Panc1 (cell line): Measurements from ENCODE around the gene SKA1. TPM values are rescaled to one million over a fixed set of nuclear protein-coding genes. Genes with fewer than 3 reads are reported as not detected.

Experiments used
- ATAC-seq: fragments of 200-7000 bp; cut with Tn5 transposase; 2 replicates; pipeline ENCODE4 v1.9.1; 2020; ENCODE audit warnings: mild to moderate bottlenecking, moderate library complexity
- BruUV-seq: library from RNA; stranded (reverse); fragments of 400-500 nt; replicated peaks from 2 replicates; lab custom pipeline; 2021; lab: Mats Ljungman, UMichigan
- CTCF ChIA-PET: fragments of 300-600 bp; sonication (Branson Sonifier 250); formaldehyde crosslinking; loops from one replicate; lab custom pipeline; 2022; ENCODE audit warnings: antibody characterized with exemption; lab: Charles Lee
- POLR2A ChIA-PET: fragments of 300-600 bp; sonication (Branson Sonifier 250); formaldehyde crosslinking; loops from one replicate; lab custom pipeline; 2022; ENCODE audit warnings: antibody characterized with exemption; lab: Charles Lee
- DNase-seq: peaks from one replicate; pipeline ENCODE4 v3.0.0-alpha.2; 2010; ENCODE audit warnings: low read depth, low spot score
- H3K27ac ChIP-seq: 2 replicates; pipeline ENCODE4 v1.5.1; 2011; ENCODE audit warnings: mild to moderate bottlenecking, low read length, inconsistent platforms
- H3K27me3 ChIP-seq: fragments of 200-500 bp; sonication (Bioruptor generic); 2 replicates; pipeline ENCODE4 v1.6.0; 2014; ENCODE audit warnings: low read length, inconsistent platforms; ENCODE audit not compliant: control insufficient read depth, insufficient read depth
- H3K36me3 ChIP-seq: fragments of 200-500 bp; sonication (Bioruptor generic); 2 replicates; pipeline ENCODE4 v1.5.1; 2014; ENCODE audit warnings: inconsistent platforms, mild to moderate bottlenecking, low read length, moderate library complexity; ENCODE audit not compliant: control insufficient read depth, insufficient read depth
- H3K4me1 ChIP-seq: 2 replicates; pipeline ENCODE4 v1.5.1; 2011; ENCODE audit warnings: inconsistent platforms, mild to moderate bottlenecking, low read length, moderate library complexity; ENCODE audit not compliant: control insufficient read depth, insufficient read depth
- H3K4me3 ChIP-seq, 2 experiments: 2 replicates each; pipeline ENCODE4 v1.5.1; 2011 to 2012; ENCODE audit warnings: low read depth in 2 of 2, low read length in 2 of 2, mild to moderate bottlenecking in 2 of 2, inconsistent platforms in 1 of 2, moderate library complexity in 1 of 2
- H3K9me3 ChIP-seq: fragments of 200-500 bp; sonication (Bioruptor generic); 2 replicates; pipeline ENCODE4 v1.5.1; 2014; ENCODE audit warnings: low read depth, mild to moderate bottlenecking, inconsistent platforms, low read length, moderate library complexity; ENCODE audit not compliant: control insufficient read depth, insufficient read depth
- POLR2AphosphoS5 ChIP-seq: IDR thresholded peaks from 2 replicates; pipeline ENCODE4 v1.6.1; 2012; ENCODE audit warnings: mild to moderate bottlenecking, low read depth, low read length, moderate library complexity
- SIN3A ChIP-seq: IDR thresholded peaks from 2 replicates; pipeline ENCODE4 v1.6.1; 2012; ENCODE audit warnings: low read depth, mild to moderate bottlenecking, low read length, moderate library complexity, borderline replicate concordance; ENCODE audit not compliant: insufficient read depth
- TCF7L2 ChIP-seq: IDR thresholded peaks from 2 replicates; pipeline ENCODE4 v1.6.1; 2011; ENCODE audit warnings: mild to moderate bottlenecking, low read depth, low read length, inconsistent platforms
- in situ Hi-C: cut with HindIII; loops from 2 replicates; pipeline ENCODE4 v1.10.0; 2016; ENCODE audit warnings: low sequenced_read_pairs, low pct_unique_long_range_greater_than_20kb
- intact Hi-C: fragments of 100-400 bp; cut with micrococcal nuclease; formaldehyde crosslinking; loops from one replicate; pipeline ENCODE4 v1.10.0; 2022; ENCODE audit not compliant: unreplicated experiment
- total RNA-seq: library from RNA; stranded (reverse); gene quantifications from one replicate; pipeline ENCODE4 v1.2.1, GENCODE V29; 2021; ENCODE audit not compliant: unreplicated experiment
- TF ChIP-seq, protein P1 (sequence below), 2 experiments: IDR thresholded peaks; 2 replicates each; pipeline ENCODE4 v1.6.1; 2011 to 2012; ENCODE audit warnings: low read depth in 2 of 2, control low read depth in 1 of 2, low read length in 1 of 2, mild to moderate bottlenecking in 1 of 2, moderate library complexity in 1 of 2; ENCODE audit not compliant: insufficient read depth in 1 of 2
- TF ChIP-seq, protein P2 (sequence below): fragments of 450-650 bp; IDR thresholded peaks from 2 replicates; pipeline ENCODE4 v1.5.1; 2017; ENCODE audit warnings: mild to moderate bottlenecking

The SKA1 gene
- total RNA-seq, 1 experiment from 2014 or later = 22.1 TPM

DNA sequence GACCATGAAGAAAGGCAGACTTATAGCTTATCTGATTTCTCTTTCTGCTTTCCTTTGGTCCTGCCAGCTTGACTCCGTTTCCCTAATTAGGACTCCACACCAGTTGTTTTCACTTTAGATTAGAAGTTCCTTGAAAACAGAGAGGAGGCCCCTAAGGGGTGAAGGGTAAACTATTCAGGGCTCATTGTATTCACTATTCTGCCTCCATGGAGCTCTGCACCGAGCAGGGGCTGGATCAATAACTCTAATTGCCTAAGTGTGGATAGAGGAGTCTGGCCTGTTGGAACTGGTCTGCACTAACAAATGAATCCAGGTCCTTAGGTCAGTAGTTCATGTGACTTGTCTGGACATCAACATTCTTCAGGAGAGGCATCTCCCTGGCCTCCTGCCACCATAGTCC lies 36.1 kb upstream of the SKA1 start:
- in situ Hi-C loops (no loop called here), intact Hi-C loops (no loop called here)
- Histone ChIP-seq H3K27ac (no peak overlapping the region), H3K36me3 (no peaks in the 10 kb centered on the region), H3K4me3 (no peak overlapping the region), H3K27me3 (no peaks in the 10 kb centered on the region), H3K4me1 (no peaks in the 10 kb centered on the region), H3K9me3 (no peaks in the 10 kb centered on the region)
- BruUV-seq = no TSS peak
- ATAC-seq = no peak
- CTCF ChIA-PET = interaction anchor here (0.6 kb wide), 1 partner anchor 143 kb away, joined by 4 read pairs; no protein-coding TSS in a partner anchor
- TF ChIP-seq, protein P1, sequence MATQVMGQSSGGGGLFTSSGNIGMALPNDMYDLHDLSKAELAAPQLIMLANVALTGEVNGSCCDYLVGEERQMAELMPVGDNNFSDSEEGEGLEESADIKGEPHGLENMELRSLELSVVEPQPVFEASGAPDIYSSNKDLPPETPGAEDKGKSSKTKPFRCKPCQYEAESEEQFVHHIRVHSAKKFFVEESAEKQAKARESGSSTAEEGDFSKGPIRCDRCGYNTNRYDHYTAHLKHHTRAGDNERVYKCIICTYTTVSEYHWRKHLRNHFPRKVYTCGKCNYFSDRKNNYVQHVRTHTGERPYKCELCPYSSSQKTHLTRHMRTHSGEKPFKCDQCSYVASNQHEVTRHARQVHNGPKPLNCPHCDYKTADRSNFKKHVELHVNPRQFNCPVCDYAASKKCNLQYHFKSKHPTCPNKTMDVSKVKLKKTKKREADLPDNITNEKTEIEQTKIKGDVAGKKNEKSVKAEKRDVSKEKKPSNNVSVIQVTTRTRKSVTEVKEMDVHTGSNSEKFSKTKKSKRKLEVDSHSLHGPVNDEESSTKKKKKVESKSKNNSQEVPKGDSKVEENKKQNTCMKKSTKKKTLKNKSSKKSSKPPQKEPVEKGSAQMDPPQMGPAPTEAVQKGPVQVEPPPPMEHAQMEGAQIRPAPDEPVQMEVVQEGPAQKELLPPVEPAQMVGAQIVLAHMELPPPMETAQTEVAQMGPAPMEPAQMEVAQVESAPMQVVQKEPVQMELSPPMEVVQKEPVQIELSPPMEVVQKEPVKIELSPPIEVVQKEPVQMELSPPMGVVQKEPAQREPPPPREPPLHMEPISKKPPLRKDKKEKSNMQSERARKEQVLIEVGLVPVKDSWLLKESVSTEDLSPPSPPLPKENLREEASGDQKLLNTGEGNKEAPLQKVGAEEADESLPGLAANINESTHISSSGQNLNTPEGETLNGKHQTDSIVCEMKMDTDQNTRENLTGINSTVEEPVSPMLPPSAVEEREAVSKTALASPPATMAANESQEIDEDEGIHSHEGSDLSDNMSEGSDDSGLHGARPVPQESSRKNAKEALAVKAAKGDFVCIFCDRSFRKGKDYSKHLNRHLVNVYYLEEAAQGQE (IDR thresholded peaks at IDR 0.05; ENCODE audit: insufficient read depth in 1 of 2, low read depth in 2 of 2, low read length in 1 of 2) = no peak
- TF ChIP-seq, protein P2, sequence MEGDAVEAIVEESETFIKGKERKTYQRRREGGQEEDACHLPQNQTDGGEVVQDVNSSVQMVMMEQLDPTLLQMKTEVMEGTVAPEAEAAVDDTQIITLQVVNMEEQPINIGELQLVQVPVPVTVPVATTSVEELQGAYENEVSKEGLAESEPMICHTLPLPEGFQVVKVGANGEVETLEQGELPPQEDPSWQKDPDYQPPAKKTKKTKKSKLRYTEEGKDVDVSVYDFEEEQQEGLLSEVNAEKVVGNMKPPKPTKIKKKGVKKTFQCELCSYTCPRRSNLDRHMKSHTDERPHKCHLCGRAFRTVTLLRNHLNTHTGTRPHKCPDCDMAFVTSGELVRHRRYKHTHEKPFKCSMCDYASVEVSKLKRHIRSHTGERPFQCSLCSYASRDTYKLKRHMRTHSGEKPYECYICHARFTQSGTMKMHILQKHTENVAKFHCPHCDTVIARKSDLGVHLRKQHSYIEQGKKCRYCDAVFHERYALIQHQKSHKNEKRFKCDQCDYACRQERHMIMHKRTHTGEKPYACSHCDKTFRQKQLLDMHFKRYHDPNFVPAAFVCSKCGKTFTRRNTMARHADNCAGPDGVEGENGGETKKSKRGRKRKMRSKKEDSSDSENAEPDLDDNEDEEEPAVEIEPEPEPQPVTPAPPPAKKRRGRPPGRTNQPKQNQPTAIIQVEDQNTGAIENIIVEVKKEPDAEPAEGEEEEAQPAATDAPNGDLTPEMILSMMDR = no peak
- TF ChIP-seq POLR2AphosphoS5 (no peak), TCF7L2 (no peak)
- POLR2A ChIA-PET = no interaction called here
- DNase-seq = no peak

DNA sequence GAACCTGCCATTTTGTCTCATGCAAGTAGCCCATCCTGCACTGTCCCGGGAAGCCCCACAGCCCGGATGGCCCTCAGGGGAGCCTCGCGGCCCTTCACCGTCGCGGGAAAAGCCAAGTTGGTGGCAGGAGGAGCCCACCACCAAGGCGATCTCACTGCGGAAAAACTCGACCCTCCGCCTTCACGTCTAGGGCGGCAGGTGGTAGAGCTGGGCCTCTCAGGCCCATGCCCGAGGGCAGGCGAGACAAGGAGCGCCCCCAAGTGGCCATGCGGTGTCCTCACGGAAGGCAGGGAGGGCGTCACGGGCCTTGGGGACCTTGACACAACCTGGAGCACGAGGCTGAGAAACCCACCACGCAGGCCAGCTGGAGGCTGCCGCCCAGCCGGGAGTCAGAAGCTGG lies 34.8 kb upstream of the SKA1 start:
- H3K4me1 ChIP-seq = no peaks in the 10 kb centered on the region
- no TSS peak for BruUV-seq
- H3K4me3 ChIP-seq = no peak overlapping the region
- TF ChIP-seq TCF7L2 (no peak), SIN3A (no peak), POLR2AphosphoS5 (no peak)
- TF ChIP-seq, protein P2 = no peak
- TF ChIP-seq, protein P1 (IDR thresholded peaks at IDR 0.05; ENCODE audit: insufficient read depth in 1 of 2, low read depth in 2 of 2, low read length in 1 of 2) = no peak
- ChIA-PET POLR2A (no interaction called here), CTCF (no interaction called here)
- no peaks in the 10 kb centered on the region for H3K9me3 ChIP-seq
- no peaks in the 10 kb centered on the region for H3K36me3 ChIP-seq
- no peak for ATAC-seq
- no peaks in the 10 kb centered on the region for H3K27me3 ChIP-seq
- H3K27ac ChIP-seq = no peak overlapping the region
- no peak for DNase-seq
- intact Hi-C loops = no loop called here
- in situ Hi-C loops = no loop called here
